ENCODE results near the gene VTI1A.
A peak's percentile ranks its signal among the peaks of the same experiment; 100 is the strongest.
"Not testable (repeated sequence)": the region's sequence is repeated elsewhere in the genome, so short reads cannot be mapped to it uniquely, and the experiment has no call there.

VTI1A gene

DNA sequence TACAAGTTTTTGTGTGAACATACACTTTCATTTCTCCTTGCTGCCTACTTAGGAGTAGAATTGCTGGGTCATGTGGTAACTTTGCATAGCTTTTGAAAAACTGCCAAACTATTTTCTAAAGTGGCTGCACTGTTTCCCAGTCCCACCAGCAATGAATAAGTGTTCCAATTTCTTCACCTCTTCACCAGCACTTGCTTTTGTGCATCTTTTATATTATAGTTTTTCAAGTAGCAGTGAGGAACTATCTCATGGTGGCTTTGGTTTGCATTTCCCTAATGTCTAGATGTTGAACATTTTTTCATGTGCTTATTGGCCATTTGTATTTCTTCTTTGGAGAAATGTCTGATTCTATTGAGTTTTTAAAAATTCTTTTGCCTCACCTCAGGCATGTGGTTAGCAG lies 273.2 kb downstream of the VTI1A start:
- in situ Hi-C loops (cut with HindIII; ENCODE audit: low pct_ligation_motif_present, low pct_unique_long_range_greater_than_20kb, low sequenced_read_pairs), result no loop called here
- DNase-seq, result no peak

DNA sequence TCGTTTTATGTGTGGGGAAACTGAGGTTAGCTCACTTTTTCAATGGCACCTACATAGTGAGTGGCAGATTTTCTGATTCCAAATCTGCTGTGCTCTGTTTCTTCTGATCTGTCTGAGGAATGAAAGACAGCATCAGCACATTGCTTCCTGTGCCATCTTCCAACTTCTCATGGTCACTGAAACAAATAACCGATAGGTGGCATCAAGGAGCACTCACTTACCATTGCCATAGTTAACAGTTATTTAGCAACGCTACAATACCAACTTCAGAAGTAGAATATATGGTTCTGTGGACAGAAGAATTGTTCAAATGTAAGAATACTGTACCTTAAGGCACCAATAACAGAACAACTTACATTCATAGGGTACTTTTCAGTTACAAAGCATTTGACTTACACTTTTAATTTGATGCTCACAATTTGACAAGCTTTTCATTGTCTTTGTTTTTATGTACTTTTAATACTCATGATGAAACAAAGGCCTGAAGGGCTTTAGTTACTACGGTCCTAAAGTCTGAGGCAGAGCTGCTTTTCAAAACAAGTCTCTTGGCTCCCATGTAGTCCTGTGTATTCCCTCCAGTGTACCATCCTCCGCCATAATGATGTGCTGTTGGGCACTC lies 274.2 kb downstream of the VTI1A start:
- in situ Hi-C loops (cut with HindIII; ENCODE audit: low pct_ligation_motif_present, low pct_unique_long_range_greater_than_20kb, low sequenced_read_pairs), result no loop called here
- DNase-seq, result peak; percentile 65

DNA sequence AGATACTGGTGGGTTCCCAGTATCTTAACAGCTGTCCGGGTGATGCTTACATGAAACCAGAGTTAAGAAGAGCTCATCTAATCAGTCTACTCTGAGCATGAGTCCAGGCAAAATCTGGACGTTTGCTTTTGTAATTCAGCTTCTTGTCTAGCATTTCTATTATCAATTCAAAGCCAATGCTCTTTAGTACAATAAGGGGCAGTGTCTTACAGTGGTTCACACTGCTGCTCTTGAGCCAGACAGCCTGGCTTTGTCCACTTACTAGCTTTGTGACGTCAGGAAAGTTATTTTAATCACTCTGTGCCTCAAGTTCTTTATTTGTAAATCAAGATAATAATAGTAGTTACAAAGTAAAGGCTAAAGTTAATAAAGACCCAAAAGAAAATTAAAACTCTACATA lies 275.7 kb downstream of the VTI1A start:
- no peak for DNase-seq
- in situ Hi-C loops (cut with HindIII; ENCODE audit: low pct_ligation_motif_present, low pct_unique_long_range_greater_than_20kb, low sequenced_read_pairs), result no loop called here

DNA sequence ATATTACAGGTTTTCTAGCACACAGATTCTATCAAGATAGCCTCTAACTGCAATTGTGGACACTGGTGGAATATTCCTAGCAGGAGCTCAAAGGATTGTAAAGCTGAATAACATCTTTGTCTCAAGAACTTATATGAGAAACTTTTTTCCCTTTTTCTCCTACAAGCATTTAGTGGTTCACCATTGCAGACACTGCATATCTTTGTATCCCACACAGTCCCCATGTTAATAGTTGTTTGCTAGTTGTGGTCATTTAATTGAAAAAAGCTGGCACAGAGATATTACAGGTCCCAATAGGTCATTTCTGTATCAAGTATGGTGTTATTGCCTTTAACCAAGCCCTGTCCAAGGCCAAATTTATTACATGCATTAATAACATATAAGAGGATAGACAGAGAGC lies 276.9 kb downstream of the VTI1A start:
- DNase-seq, result no peak
- in situ Hi-C loops (cut with HindIII; ENCODE audit: low pct_ligation_motif_present, low pct_unique_long_range_greater_than_20kb, low sequenced_read_pairs), result no loop called here

DNA sequence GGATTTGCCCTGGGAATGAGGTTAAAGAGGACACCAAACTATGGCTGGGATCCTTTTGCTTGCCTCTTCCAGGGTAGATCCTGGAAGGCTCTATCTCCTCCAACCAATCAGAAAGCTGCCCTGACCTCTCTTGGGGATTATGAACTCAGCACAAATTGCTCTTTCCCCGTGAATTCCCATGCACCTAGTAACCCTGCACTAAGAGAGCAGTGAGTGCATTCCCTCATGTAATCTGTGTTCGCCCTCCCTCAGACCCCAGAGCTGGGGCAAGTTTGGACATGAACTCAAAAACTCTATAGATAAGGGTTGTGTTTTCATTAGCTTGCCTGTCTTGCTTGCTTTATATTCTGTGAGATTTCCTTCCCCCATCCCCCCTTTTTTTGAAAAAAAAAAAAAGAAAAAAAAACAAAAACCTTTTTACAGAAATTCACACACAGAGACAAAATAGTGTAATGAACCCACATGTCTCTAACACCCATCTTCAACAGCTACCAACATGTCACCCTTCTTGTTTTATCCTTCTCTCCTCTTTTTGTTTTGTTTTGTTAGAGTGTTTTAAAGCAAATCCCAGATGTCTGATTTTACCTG lies 277.5 kb downstream of the VTI1A start:
- no peak for DNase-seq
- in situ Hi-C loops (cut with HindIII; ENCODE audit: low pct_ligation_motif_present, low pct_unique_long_range_greater_than_20kb, low sequenced_read_pairs), result no loop called here

DNA sequence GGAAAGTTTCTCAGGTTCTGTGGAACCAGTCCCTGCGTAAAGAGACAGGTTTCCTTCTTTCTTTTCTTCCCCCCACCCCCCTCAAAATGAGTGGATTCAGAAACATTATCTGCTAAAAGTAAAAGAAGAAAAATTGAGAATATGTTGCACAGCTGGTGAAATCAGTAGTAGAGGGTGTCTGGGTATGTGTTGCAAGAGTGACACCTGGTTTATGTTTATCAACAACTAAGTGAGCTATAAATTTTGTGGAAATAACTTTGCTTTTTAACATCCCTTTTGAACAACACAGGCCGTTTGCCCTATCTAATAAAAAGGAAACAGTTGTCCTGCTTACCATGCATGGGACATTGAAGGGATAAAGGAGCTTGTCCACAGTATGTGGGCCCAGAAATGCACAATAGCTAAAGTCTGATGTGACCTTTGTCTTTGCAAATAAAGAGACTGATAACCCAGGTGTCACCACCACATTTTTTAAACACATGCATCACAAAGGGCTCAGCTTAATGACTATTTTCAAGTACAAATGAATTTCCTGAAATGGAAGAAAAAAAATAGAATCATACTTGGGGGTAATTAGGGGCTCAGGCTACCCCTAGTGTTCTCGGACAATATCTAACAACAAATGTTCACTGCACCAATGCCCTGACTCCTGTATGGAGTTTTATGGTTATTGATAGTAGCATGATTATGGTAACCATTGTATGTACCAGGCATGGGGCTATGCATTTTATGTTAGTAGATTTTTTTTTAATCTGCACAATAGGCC lies 281.3 kb downstream of the VTI1A start:
- in situ Hi-C loops (cut with HindIII; ENCODE audit: low pct_ligation_motif_present, low pct_unique_long_range_greater_than_20kb, low sequenced_read_pairs), result no loop called here
- no peak for DNase-seq

DNA sequence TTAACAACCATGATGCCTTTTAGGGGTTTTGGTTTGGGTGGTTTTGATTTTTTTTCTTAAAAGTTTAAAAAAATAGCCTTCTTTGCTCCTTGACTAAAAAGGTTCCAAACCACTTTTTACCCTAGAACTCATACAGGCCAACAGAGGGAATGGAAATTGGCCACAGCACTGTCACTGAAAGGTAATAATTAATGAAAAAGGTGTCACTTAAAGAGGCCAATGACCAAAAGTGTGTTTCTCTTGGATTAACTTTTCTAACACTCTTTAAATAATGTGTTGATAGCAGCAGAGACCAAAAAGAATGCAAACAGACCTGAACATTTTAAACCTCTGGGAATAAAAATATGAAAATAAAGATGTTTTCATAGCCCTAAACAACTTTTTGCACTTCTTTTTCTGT lies 282.0 kb downstream of the VTI1A start:
- no peak for DNase-seq
- in situ Hi-C loops (cut with HindIII; ENCODE audit: low pct_ligation_motif_present, low pct_unique_long_range_greater_than_20kb, low sequenced_read_pairs), result no loop called here

DNA sequence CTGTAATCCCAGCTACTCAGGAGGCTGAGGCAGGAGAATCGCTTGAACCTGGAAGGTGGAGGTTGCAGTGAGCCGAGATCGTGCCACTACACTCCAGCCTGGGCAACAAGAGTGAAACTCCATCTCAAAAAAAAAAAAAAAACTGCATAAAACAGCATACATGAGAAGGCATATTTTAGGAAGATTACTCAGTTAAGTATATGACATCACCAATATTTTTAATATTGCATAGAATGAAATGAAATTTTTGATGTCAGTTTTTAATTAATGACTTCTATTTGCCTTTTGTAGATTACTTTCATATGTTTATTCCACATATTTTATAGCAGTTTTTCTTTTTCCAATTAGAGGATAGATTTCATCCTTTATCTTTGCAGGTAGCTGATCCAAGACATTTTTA lies 284.4 kb downstream of the VTI1A start:
- DNase-seq; in situ Hi-C loops (cut with HindIII; ENCODE audit: low pct_ligation_motif_present, low pct_unique_long_range_greater_than_20kb, low sequenced_read_pairs): not testable (repeated sequence)

DNA sequence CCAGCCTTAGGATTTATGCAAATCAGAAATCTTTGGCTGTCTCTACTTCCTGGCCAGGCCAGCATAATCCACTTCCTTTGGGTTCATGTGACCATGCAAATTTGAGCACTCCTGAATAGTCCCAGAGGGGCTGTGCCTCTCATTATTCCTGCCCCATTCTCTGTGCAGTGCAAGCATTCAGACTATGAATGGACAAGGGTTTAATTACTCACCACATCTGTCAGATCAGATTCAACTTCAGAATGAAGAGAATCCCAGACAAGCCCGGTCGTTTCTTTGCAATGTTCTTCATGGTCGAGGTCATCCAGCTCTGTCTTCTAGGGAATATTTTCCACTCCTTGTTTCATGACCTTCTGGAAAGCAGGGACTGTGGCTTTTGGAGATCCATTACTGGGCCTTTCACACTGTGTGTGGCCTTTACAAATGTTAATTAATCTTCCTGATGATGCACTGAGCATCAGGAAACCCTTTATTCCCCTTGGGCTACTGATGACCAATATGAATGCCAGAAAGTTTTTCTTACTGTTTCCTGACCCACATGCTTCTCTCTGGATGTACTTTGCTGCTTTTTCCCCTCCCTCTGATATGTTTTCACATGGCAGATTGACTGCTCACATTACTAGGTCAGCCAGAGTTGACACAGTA lies 285.4 kb downstream of the VTI1A start:
- in situ Hi-C loops (cut with HindIII; ENCODE audit: low pct_ligation_motif_present, low pct_unique_long_range_greater_than_20kb, low sequenced_read_pairs), result no loop called here
- DNase-seq, result no peak

DNA sequence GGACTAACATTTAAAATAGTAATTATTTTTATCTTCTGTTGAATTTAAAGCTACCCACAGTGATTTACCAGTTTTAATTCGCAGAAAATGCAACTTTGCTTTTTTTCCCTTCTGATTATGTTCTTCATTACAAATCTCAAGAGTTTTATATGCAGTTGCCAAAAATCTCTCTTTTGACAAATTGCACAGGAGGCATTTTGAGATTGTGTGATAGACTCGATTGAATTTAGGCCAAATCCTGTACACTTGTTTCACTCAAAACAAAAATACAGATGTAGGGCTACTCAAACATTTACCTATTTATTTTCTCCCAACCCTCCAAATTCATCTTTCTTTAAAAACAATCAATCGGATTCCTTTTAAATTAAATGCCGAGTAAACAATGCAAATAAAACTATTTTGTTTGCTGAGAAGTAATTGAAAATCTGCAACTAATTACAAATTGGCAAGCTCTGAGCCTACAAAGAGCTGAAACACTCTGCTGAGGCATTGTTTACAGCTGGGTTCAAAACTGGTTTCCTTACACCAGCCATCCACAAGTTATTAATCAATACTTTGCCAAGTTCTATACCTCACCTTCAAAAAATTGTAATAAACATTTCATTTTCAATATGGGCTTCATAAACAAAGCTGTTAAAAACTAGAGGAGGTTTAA lies 288.2 kb downstream of the VTI1A start:
- in situ Hi-C loops (cut with HindIII; ENCODE audit: low pct_ligation_motif_present, low pct_unique_long_range_greater_than_20kb, low sequenced_read_pairs), result no loop called here

DNA sequence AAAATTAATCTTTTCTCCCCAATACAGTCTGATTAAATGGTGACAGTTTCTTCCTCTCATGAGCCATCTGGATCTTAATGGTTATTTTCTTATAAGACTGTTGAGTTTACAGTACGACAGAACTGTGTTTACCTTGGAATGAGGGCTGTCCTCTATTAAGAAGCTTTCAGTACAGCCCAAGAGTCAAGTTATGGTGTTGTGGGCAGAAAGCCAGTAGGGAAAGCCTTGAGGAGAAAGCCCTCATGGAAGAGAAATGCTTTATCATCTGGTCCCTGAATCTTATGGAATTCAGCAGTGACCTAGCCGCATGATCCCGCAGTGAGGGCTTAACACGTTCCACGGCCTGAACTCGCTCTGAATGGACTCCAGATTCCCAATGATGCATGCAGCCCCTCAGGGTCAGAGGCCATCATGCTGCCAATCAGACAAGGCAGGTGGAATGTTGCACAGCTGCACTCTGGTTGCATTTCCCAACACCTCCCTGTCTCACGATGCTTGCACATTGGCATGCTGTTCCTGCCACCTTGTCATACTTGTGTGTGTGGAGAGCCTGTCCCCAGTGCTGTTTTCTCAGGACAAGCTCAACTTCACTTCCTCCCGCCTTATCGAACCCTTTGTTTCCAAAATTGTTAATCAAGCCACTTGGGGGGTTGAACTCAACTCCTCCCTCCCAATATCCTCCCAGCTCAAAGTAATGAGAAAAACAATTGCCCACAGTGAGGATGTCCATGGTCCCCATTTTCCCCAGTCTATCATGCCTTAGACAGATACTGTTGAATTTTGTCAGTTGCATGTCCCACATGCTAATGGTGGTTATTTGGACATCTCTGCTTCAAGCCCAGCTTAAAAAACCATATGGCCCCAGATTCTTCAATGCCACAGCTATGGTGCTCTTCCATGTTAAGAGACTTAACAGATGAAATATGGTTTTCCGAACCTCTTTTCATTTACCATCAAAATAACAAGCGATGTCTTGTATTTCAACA lies 291.9 kb downstream of the VTI1A start:
- DNase-seq, result no peak
- in situ Hi-C loops (cut with HindIII; ENCODE audit: low pct_ligation_motif_present, low pct_unique_long_range_greater_than_20kb, low sequenced_read_pairs), result no loop called here

More for the DNA sequence above, 288.2 kb downstream of the VTI1A start:
- no peak for DNase-seq

DNA sequence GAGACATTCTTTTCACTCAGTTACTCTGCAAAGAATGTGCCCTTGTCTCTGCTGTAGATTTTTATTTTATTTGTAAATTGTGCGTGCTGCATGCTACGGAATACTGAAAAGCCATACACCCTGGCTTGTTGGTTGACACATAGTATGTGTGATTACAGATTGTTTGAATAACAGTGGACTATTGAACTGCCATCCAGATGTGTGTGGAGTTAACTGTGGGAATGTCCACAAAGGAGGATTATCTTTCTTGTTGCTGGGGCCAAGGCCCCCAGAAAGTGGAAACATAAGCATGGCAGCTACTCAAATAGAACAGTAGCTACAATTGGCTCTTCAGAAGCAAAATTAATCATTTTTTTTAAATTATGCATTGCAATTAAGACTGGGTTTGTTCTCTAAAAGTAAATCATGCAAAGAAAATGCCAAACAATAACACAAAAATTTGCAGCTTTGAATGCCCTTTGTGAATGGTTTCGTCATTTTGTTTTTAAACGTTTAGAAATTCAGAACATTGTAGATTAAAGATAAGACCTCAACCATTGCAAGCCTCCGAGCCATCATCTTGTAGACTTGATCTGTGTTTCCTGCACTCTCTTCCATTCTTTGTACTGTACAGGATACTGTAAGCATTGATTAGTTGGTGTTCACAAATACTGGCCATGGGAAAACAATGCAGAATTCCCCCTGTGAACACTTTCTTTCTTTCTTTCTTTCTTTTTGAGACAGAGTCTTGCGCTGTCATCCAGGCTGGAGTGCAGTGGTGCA lies 292.8 kb downstream of the VTI1A start:
- in situ Hi-C loops (cut with HindIII; ENCODE audit: low pct_ligation_motif_present, low pct_unique_long_range_greater_than_20kb, low sequenced_read_pairs), result no loop called here
- DNase-seq, result no peak

DNA sequence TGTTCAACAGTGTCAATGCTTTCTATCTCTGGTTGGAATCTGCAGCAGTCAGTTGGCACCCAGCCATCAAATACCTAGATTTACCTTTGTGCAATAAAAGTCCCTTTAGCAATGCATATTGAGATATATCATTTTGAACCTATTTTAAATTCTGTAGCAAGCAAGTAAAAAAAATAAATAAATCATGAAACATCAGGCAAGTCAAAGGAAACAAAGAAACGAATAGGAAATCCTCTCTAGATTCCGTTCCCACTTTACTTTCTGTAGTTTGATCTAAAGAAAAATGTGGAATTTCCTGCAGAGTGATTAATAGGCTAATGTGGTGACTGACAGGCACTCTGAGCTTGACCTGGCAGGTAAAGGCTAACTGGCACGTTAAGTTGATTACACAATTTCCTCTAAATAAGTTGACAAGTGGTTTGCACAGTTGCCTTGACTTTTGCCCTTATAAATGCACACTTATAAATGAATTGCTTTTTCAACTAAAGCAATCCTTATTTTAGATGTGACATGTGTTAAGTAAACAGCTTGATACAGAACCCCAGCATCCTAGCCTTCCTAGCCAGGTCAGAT lies 294.9 kb downstream of the VTI1A start:
- in situ Hi-C loops (cut with HindIII; ENCODE audit: low pct_ligation_motif_present, low pct_unique_long_range_greater_than_20kb, low sequenced_read_pairs), result no loop called here
- no peak for DNase-seq

DNA sequence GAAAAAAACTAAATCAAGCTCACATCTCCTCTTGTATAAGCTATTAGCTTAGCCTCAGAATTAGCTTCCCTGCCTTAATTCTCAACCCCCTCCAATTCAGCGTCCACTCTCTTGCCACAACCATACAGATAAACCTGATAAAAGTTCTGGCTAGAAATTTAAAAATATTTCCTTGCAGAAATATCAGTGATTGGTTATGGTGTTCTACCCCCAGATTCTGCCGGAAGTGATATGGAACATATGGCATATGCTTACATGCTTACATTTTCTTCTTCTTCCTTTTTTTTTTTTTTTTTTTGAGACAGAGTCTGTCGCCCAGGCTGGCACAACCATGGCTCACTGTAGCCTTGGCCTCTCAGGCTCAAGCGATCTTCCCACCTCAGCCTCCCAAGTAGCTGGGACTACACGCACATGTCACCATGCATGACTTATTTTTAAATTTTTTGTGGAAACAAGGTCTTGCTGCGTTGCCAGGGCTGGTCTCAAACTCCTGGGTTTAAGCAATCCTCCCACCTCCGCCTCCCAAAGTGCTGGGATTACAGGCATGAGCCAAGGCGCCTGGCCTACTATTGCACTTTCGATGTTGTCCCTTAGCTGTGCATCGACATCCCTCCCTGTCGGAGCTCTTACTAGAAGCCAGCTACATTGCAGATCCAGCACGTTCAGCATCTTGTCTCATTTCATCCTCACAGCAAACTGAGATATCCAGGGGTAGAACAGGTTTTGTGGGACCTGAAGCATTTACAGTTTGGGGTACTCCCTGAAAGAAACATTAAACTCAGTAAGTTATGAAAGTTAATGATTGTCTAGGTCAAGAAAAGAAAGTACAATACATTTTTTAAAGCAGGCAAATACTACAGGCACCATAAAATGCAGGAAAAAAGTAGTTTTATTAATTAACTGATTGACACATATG lies 297.4 kb downstream of the VTI1A start:
- in situ Hi-C loops (cut with HindIII; ENCODE audit: low pct_ligation_motif_present, low pct_unique_long_range_greater_than_20kb, low sequenced_read_pairs), result no loop called here
- no peak for DNase-seq

DNA sequence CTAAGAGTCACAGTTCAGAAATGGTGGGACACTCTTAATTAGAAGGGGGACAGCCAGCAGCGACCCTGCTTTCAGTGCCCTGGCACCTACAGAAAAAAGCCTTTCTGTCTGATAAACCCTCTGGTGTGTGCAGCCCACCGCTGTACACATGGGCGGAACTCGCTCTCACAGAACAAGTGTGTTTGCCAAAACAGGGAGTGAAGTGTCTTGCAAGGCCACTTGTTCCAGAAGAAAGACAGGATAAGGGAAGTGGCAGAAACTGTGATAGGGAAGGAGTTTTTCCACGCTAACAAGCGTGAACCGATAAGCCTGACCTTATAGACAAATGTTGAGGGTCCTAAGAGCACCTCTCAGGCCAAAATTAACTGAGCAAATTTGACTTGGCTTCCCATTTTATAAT lies 299.3 kb downstream of the VTI1A start:
- in situ Hi-C loops (cut with HindIII; ENCODE audit: low pct_ligation_motif_present, low pct_unique_long_range_greater_than_20kb, low sequenced_read_pairs), result no loop called here
- DNase-seq, result no peak

Data from ACHN (cell line).